ENCODE measurements around the gene OR5W2.

DNA sequence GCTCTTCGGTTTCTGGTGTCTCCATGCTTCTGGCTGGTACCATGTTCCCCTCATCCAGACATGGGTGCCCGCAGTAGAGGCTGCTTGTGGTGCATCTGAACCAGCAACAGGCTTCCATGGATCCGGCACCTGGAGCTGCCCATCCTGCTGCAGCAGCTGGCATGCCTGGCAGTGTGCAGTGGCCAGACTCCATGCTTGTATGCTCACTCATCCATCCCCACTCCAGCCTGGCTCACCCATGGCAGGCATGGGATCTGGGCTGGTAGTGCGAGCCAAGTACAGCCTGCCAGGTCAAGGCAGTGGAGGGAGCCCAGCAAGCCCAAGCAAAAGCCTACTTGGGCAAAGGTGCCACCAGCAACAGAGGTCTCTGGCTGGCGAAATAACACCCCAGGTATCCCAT is 6.2 kb upstream of the OR5W2 start:
- TF ChIP-seq EZH2 (IDR thresholded peaks at IDR 0.05; ENCODE audit: borderline replicate concordance, insufficient read depth, low read length, poor library complexity, severe bottlenecking) (no peak), EP300 (conservative IDR thresholded peaks at IDR 0.05; ENCODE audit: poor library complexity, severe bottlenecking) (no peak)
